GM21528 (cell line): ENCODE results near the gene DMRTB1.
"Not testable (repeated sequence)": the region's sequence is repeated elsewhere in the genome, so short reads cannot be mapped to it uniquely, and the experiment has no call there.

Source experiments
- ATAC-seq: cut with Tn5 transposase; IDR thresholded peaks from one replicate; pipeline ENCODE4 v1.9.1; 2021; ENCODE audit warnings: mild to moderate bottlenecking, moderate library complexity; ENCODE audit not compliant: unreplicated experiment, low FRiP score

DMRTB1 gene

GRCh38 chr1:53434405-53435007 is 24.7 kb upstream of the DMRTB1 start:
- ATAC-seq: not testable (repeated sequence)

GRCh38 chr1:53435151-53435550 is 24.0 kb upstream of the DMRTB1 start:
- no peak for ATAC-seq

GRCh38 chr1:53438427-53439336 is 20.5 kb upstream of the DMRTB1 start:
- no peak for ATAC-seq

GRCh38 chr1:53439337-53440207 is 19.6 kb upstream of the DMRTB1 start:
- ATAC-seq: no peak

GRCh38 chr1:53440633-53441032 is 18.6 kb upstream of the DMRTB1 start:
- no peak for ATAC-seq

- ATAC-seq: no peak
Observed at GRCh38 chr1:53442299-53442698, 16.9 kb upstream of the DMRTB1 start.

- no peak for ATAC-seq
Observed at GRCh38 chr1:53446051-53446450, 13.1 kb upstream of the DMRTB1 start.

- no peak for ATAC-seq
Observed at GRCh38 chr1:53447413-53447812, 11.8 kb upstream of the DMRTB1 start.

- ATAC-seq: no peak
Observed at GRCh38 chr1:53448241-53448841, 10.9 kb upstream of the DMRTB1 start.

GRCh38 chr1:53449021-53449420 is 10.2 kb upstream of the DMRTB1 start:
- ATAC-seq: no peak

- no peak for ATAC-seq
Observed at GRCh38 chr1:53449693-53450092, 9.5 kb upstream of the DMRTB1 start.

- no peak for ATAC-seq
Observed at GRCh38 chr1:53450225-53450624, 9.0 kb upstream of the DMRTB1 start.

- ATAC-seq: no peak
Observed at GRCh38 chr1:53454019-53454418, 5.2 kb upstream of the DMRTB1 start.

GRCh38 chr1:53455364-53455991 is 3.7 kb upstream of the DMRTB1 start:
- ATAC-seq: no peak

- ATAC-seq: no peak
Observed at GRCh38 chr1:53458634-53459033, 565 bp upstream of the DMRTB1 start.

- no peak for ATAC-seq
Observed at GRCh38 chr1:53460211-53460634, 1.0 kb downstream of the DMRTB1 start.

- ATAC-seq: no peak
Observed at GRCh38 chr1:53460666-53461322, 1.6 kb downstream of the DMRTB1 start.

- no peak for ATAC-seq
Observed at GRCh38 chr1:53461323-53462044, 2.3 kb downstream of the DMRTB1 start.

- no peak for ATAC-seq
Observed at GRCh38 chr1:53462193-53462592, 3.0 kb downstream of the DMRTB1 start.
